GM19438 (cell line): ENCODE data around the gene NAA35.
"Not testable (repeated sequence)": the region's sequence is repeated elsewhere in the genome, so short reads cannot be mapped to it uniquely, and the experiment has no call there.

Experiments used
- ATAC-seq: cut with Tn5 transposase; IDR thresholded peaks from one replicate; pipeline ENCODE4 v1.9.1; 2021; ENCODE audit warnings: low read depth; ENCODE audit not compliant: unreplicated experiment

Gene NAA35

DNA sequence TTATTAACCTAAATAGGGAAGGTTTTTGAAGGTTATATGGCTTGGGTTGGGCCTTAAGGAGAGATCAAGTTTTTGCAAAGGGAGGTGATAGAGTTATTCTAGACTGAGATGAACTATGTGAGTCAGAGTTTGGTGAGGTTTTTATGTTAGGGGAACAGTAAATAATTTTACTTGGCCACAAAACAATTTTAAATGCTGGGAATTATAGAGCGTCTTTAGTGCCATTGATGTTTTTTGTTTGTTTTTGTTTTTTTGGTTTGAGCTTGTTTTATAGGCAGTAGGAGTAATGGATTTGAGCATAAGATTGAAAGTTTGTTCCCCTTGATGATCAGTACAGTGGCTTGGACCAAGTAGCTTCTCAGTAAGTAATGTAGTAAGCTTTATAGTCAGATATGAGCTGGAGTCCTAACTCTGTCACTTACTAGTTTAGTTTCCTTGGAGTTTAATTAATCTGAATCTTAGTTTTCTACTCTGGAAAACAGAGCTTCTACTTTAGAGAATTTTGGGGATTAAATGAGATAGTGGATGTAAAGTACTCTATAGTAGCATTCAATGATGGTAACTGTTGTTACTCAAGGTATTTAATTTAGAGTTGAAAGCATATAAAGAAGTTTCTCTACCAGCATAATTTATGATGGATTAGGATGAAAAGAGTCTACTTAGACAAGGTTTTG, 2.9 kb downstream of the NAA35 start:
- no peak for ATAC-seq

DNA sequence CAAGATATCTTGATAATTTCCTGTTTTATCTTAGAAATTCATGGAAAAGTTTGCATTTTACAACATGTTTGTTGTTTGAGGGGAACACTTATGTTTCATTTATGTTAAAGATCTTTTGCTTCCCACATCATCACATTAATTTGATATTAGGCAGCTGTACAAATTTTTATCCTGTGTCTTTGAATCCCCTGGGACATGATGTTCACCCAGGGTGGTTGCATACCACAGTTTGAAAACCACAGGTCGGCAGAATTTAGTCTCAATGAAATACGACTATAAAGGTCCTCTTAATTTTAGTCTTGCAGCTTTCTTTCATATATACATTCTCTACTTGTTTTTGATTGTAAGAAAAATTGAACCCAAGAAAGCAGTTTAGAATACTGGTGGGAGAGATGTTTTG, 3.7 kb downstream of the NAA35 start:
- no peak for ATAC-seq

- ATAC-seq, result no peak
These were observed 8.8 kb downstream of the NAA35 start for GRCh38 chr9:85949586-85950335.

DNA sequence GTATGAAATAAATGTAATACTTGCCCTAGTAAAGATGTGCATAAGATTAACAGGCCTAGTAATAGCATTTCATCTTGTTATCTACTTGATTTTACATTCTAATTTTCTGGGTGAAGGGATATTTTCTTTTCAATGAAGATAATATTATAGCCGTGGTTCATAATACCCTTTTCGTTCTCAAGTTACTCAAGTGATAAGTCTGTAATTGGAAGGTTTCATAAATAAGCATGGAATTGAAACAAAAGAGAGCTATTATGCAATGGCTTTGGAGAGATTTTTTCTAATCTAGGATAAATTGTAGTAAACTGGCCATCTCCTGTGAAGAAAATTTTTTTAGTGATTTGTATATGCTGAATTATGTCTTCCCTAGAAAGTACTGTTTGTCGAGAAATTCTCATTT, 19.0 kb downstream of the NAA35 start:
- no peak for ATAC-seq

DNA sequence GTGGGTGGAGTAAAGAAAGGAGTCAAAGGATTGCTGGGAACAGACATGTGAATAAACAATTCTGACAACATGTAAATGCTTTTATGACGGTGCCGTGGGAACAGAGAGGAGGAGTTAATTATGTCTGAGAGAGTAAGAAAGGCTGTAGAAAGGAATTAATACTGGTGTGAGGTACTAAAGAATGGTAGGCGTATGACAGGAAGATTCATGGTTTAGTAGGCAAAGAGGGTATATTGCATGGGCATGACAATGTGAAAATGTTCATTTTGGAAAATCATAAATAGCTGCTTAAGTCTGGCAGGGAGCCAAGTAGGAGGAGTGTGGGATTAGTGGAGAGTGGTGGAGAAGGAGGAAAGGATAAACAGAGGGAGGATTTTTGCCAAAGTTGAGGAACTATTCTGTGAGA, 19.7 kb downstream of the NAA35 start:
- no peak for ATAC-seq

DNA sequence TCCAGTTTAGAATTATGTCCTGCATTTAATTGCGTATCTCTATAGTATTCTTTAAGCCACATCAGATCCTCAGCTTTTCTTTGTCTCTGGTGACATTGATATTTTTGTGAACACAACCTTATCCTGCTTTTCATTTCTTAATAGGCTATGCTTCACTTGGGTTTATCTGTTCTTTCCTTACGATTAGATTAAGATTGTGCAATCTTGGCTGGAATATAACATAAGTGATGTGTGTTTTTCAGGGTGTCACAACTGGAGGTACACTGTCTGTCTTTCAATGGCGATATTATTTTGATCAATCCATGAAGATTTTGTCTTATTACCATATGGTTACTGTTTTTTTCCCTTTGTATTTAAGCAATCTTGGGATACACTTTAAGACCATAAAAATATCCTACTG, 23.6 kb downstream of the NAA35 start:
- ATAC-seq, result no peak

GRCh38 chr9:85964949-85965348, 24.0 kb downstream of the NAA35 start:
- no peak for ATAC-seq

GRCh38 chr9:85969727-85970126, 28.8 kb downstream of the NAA35 start:
- ATAC-seq, result no peak

DNA sequence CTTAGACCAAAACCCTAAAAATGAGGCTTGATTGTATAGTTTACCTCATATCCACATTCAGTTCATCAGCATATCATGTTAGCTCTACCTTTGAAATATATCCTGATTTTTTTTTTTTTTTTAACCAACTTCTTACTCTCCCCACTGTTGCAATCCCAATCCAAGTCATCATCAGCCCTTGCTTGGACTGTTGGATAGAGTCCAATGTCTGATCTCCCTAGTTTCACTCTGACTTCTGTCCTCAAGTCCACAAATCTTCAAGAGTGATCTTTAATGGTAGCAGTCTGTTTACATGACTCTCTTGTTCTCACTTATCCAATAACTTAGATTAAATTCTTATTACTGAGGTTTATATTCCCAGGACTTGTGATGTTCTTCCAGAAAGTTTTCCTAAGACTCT, 30.8 kb downstream of the NAA35 start:
- no peak for ATAC-seq

GRCh38 chr9:85973238-85973637, 32.3 kb downstream of the NAA35 start:
- no peak for ATAC-seq

GRCh38 chr9:85974055-85974547, 33.2 kb downstream of the NAA35 start:
- not testable (repeated sequence) for ATAC-seq

GRCh38 chr9:85978496-85978895, 37.5 kb downstream of the NAA35 start:
- no peak for ATAC-seq

- ATAC-seq, result no peak
These were observed 40.4 kb downstream of the NAA35 start for GRCh38 chr9:85981369-85981768.

DNA sequence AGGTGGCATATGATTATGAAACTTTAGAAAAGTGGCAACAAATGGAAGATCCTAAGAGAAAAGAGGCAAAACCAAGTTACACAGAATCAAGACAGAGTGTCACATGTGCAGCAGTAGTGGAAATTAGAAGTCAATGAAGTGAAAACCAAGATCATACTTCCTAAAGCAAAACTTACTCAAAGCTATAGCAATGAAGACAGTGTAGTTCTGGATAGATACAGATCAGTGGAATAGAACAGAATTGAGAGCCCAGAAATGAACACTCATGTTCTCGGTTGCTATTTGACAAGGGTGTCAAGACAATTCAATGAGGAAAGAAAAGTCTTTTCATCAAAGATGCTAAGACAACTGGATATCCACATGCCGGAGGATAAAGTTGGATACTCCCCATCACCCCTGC, 43.5 kb downstream of the NAA35 start:
- ATAC-seq, result no peak

- ATAC-seq, result no peak
These were observed 46.3 kb downstream of the NAA35 start for GRCh38 chr9:85987236-85987635.

DNA sequence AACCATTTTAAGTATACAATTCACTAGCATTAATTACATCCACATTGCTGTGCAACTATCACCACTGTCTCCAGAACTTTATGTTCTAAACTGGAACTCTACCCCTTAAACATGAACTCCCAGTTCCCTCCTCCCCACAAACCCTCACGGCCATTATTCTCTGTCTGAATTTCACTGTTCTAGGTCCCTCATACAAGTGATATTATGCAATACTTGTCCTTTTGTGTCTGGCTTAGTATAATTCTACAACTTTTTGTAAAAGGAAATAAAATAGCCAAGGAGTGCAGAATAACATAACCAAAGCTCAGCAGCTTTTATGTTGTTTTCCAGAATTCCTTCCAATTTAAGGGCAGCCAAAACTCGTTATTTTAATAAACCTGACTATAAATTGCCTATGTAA, 53.2 kb downstream of the NAA35 start:
- ATAC-seq, result no peak

GRCh38 chr9:85995097-85995496, 54.2 kb downstream of the NAA35 start:
- ATAC-seq, result no peak

GRCh38 chr9:85995599-85995998, 54.7 kb downstream of the NAA35 start:
- no peak for ATAC-seq

- no peak for ATAC-seq
These were observed 64.4 kb downstream of the NAA35 start for GRCh38 chr9:86005253-86005775.

GRCh38 chr9:86009133-86009532, 68.2 kb downstream of the NAA35 start:
- ATAC-seq, result no peak

GRCh38 chr9:86020731-86021130, 79.8 kb downstream of the NAA35 start:
- ATAC-seq, result no peak

DNA sequence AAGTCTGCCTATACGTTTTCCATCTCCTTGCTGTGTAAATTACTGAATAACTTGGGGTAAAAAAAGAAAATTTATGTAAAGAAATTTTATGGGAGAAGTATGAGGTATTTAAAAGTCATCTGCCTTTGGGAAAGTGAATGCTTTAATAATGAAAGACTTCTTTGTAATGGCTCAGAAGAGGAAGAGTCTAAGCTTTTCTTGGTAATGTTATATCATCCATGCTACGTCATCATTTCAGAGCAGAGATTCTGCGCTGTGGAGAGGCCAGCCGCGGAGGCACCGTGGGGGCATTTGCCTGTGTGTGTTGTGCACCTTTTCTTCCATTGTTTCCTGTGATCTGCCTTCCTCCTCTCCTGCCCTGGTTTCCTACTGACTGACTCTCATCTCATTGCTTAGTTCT, 80.2 kb downstream of the NAA35 start:
- no peak for ATAC-seq
